ENCODE measurements around the gene VSTM4. TPM values are rescaled to one million over a fixed set of nuclear protein-coding genes. Genes with fewer than 3 reads are reported as not detected.

Gene VSTM4
- polyA plus RNA-seq, 1 of the 3 experiments (the other 2 are of a cell fraction), result 0.39 TPM

DNA sequence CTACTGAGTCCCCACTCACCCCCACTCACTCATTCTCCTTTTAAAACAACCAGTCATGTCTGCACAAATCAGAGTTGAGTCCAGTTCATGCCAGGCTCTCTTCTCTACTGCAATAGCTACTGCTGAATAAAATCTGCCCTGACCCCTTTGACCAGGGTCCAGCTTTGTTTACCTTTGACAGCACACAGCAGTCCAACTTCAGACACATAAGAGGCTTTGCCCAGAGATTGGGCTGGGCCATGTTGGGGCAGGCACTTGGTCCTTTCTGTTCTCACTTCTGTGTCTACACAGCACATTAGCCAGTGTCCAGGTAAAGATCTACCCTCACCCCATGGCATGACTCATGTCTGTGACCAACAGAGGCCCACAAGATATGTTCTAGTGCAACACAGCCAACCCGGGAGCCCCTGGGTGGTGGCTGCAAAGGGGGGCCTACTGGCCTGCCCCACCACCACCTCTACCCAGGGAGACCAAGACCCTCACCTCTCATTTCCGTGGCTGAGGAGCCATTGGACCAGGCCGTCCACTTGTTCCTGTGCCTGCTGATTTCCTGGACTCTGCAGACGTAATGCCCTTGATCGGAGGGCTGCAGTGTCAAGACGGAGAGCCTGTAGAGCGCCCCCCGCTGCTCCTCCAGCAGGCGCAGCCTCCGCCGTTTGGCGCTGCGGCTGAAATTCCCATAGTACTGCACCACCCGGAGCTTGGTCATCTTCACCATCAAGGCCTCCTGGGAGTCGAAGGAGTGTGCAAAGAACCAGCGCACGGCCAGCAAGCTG is 8.0 kb downstream of the VSTM4 start:
- Histone ChIP-seq H3K79me2 (ENCODE audit: insufficient read depth) (no peaks in the 10 kb centered on the region), H3K36me3 (replicated peaks in 1 of 2; ENCODE audit: control insufficient read depth in 1 of 2, insufficient read depth in 2 of 2, low read length in 1 of 2) (no peaks in the 10 kb centered on the region), H3K9ac (no peak overlapping the region), H3K4me3 (ENCODE audit: low read depth in 2 of 2, low read length in 1 of 2) (no peak overlapping the region), H3K9me3 (no peaks in the 10 kb centered on the region), H3F3A (replicated peaks; ENCODE audit: insufficient read depth) (no peaks in the 10 kb centered on the region), H2AFZ (ENCODE audit: low read depth) (no peak overlapping the region), H3K4me1 (ENCODE audit: control insufficient read depth in 1 of 2, insufficient read depth in 2 of 2, low read depth in 1 of 2, low read length in 1 of 2) (peaks cover 0 to 26% of the 10 kb centered on the region in 2 experiments; a peak in 1 of 4 replicates), H4K20me1 (ENCODE audit: insufficient read depth) (no peaks in the 10 kb centered on the region), H3K27me3 (ENCODE audit: insufficient read depth) (no peaks in the 10 kb centered on the region), H3K27ac (ENCODE audit: low read depth in 2 of 2, low read length in 1 of 2) (no peak overlapping the region), H3K9me2 (no peaks in the 10 kb centered on the region), H3K4me2 (no peak overlapping the region)
- no peak for DNase-seq
- CTCF ChIA-PET, result no interaction called here
- POLR2A ChIA-PET, result no interaction called here
- TF ChIP-seq EZH2phosphoT487 (IDR thresholded peaks at IDR 0.05; ENCODE audit: borderline replicate concordance, low read depth), result no peak
- WGBS (ENCODE audit: low lambda C conversion rate), result 88% methylated on average over 12 of the region's 17 CpGs

DNA sequence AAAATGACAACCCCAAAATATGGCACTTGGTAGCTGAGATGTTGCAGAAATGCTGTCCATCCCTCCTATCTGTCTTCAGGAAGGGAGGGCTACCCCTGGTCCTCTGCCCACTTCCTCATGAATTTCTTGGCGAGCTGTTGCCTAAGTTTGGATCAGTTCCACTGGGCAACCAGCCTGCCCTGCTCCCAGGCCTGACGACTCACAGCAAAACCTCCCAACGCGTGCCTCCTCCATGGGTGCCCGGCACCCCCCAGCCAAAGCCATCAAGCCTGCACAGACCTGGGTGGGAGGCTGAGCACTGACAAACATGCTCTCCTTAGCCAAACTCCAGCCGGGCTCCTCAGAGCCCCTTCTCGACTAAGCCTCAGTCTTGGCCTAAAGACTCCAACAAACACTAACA is 8.9 kb downstream of the VSTM4 start:
- no peak overlapping the region for H3K27ac ChIP-seq (ENCODE audit: low read depth in 2 of 2, low read length in 1 of 2)
- peaks cover 0 to 26% of the 10 kb centered on the region in 2 experiments; a peak in 1 of 4 replicates for H3K4me1 ChIP-seq (ENCODE audit: control insufficient read depth in 1 of 2, insufficient read depth in 2 of 2, low read depth in 1 of 2, low read length in 1 of 2)
- CTCF ChIA-PET, result interaction anchor here (0.9 kb wide), 1 partner anchor 125 kb away, joined by 3 read pairs; no protein-coding TSS in a partner anchor
- no peaks in the 10 kb centered on the region for H3K9me3 ChIP-seq
- no peaks in the 10 kb centered on the region for H3K79me2 ChIP-seq (ENCODE audit: insufficient read depth)
- H3K27me3 ChIP-seq (ENCODE audit: insufficient read depth), result no peaks in the 10 kb centered on the region
- H3K36me3 ChIP-seq (replicated peaks in 1 of 2; ENCODE audit: control insufficient read depth in 1 of 2, insufficient read depth in 2 of 2, low read length in 1 of 2), result no peaks in the 10 kb centered on the region
- no peak overlapping the region for H3K4me2 ChIP-seq
- TF ChIP-seq GABPA (IDR thresholded peaks at IDR 0.05; ENCODE audit: low read depth) (no peak), POLR2AphosphoS5 (IDR thresholded peaks at IDR 0.05; ENCODE audit: low read depth, low read length) (no peak), EP300 (IDR thresholded peaks at IDR 0.05; ENCODE audit: borderline replicate concordance in 1 of 2, low read depth in 1 of 2, low read length in 1 of 2) (no peak), RFX5 (IDR thresholded peaks at IDR 0.05; ENCODE audit: low read length) (no peak), GATA2 (CRISPR knock-in tag; IDR thresholded peaks at IDR 0.05) (no peak), ELF1 (IDR thresholded peaks at IDR 0.05) (no peak), NFIC (IDR thresholded peaks at IDR 0.05; ENCODE audit: borderline replicate concordance) (no peak)
- TF ChIP-seq, protein P1, sequence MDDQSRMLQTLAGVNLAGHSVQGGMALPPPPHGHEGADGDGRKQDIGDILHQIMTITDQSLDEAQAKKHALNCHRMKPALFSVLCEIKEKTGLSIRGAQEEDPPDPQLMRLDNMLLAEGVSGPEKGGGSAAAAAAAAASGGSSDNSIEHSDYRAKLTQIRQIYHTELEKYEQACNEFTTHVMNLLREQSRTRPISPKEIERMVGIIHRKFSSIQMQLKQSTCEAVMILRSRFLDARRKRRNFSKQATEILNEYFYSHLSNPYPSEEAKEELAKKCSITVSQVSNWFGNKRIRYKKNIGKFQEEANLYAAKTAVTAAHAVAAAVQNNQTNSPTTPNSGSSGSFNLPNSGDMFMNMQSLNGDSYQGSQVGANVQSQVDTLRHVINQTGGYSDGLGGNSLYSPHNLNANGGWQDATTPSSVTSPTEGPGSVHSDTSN (IDR thresholded peaks at IDR 0.05), result no peak
- no peaks in the 10 kb centered on the region for H3K9me2 ChIP-seq
- no peak overlapping the region for H3K9ac ChIP-seq
- H3K4me3 ChIP-seq (ENCODE audit: low read depth in 2 of 2, low read length in 1 of 2), result no peak overlapping the region
- POLR2A ChIA-PET, result no interaction called here
- WGBS (ENCODE audit: low lambda C conversion rate), result 53% methylated on average over 4 of the region's 7 CpGs
- H4K20me1 ChIP-seq (ENCODE audit: insufficient read depth), result no peaks in the 10 kb centered on the region
- no peak for DNase-seq
- H2AFZ ChIP-seq (ENCODE audit: low read depth), result no peak overlapping the region
- no peaks in the 10 kb centered on the region for H3F3A ChIP-seq (replicated peaks; ENCODE audit: insufficient read depth)

DNA sequence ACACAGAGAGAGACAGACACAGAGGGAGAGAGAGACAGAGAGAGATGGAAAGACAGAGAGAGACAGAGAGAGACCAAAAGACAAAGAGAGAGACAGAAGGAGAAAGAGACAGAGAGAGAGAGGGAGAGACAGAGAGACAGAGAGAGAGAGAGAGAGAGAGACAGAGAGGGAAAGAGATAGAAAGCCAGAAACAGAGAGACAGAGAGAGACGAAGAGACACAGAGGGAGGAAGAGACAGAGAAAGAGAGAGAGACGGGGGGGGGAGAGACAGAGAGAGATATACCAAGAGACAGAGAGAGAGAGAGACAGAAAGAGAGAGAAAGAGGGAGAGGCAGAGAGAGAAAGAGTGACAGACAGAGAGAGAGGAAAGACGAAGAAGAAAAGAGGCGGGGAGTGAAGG is 10.2 kb downstream of the VSTM4 start:
- Histone ChIP-seq H3K27ac (ENCODE audit: low read depth in 2 of 2, low read length in 1 of 2) (no peak overlapping the region), H4K20me1 (ENCODE audit: insufficient read depth) (no peaks in the 10 kb centered on the region), H3F3A (replicated peaks; ENCODE audit: insufficient read depth) (no peaks in the 10 kb centered on the region), H2AFZ (ENCODE audit: low read depth) (no peak overlapping the region), H3K4me1 (ENCODE audit: control insufficient read depth in 1 of 2, insufficient read depth in 2 of 2, low read depth in 1 of 2, low read length in 1 of 2) (peaks cover 0 to 15% of the 10 kb centered on the region in 2 experiments; a peak in 1 of 4 replicates), H3K27me3 (ENCODE audit: insufficient read depth) (no peaks in the 10 kb centered on the region), H3K9me2 (no peaks in the 10 kb centered on the region), H3K36me3 (replicated peaks in 1 of 2; ENCODE audit: control insufficient read depth in 1 of 2, insufficient read depth in 2 of 2, low read length in 1 of 2) (no peaks in the 10 kb centered on the region), H3K79me2 (ENCODE audit: insufficient read depth) (no peaks in the 10 kb centered on the region), H3K4me2 (no peak overlapping the region), H3K4me3 (ENCODE audit: low read depth in 2 of 2, low read length in 1 of 2) (no peak overlapping the region), H3K9me3 (no peaks in the 10 kb centered on the region), H3K9ac (no peak overlapping the region)
- DNase-seq, result no peak
- CTCF ChIA-PET, result no interaction called here
- 41% methylated on average over 4 of the region's 4 CpGs for WGBS (ENCODE audit: low lambda C conversion rate)
- POLR2A ChIA-PET, result no interaction called here
- no peak for TF ChIP-seq TAF1 (IDR thresholded peaks at IDR 0.05; ENCODE audit: borderline replicate concordance, low read depth, low read length)
- TF ChIP-seq ELF1 (IDR thresholded peaks at IDR 0.05), result no peak
- no peak for TF ChIP-seq SMC3 (IDR thresholded peaks at IDR 0.05; ENCODE audit: low read depth, low read length)
- no peak for TF ChIP-seq POLR2AphosphoS5 (IDR thresholded peaks at IDR 0.05; ENCODE audit: low read depth, low read length)
- TF ChIP-seq, protein P2, sequence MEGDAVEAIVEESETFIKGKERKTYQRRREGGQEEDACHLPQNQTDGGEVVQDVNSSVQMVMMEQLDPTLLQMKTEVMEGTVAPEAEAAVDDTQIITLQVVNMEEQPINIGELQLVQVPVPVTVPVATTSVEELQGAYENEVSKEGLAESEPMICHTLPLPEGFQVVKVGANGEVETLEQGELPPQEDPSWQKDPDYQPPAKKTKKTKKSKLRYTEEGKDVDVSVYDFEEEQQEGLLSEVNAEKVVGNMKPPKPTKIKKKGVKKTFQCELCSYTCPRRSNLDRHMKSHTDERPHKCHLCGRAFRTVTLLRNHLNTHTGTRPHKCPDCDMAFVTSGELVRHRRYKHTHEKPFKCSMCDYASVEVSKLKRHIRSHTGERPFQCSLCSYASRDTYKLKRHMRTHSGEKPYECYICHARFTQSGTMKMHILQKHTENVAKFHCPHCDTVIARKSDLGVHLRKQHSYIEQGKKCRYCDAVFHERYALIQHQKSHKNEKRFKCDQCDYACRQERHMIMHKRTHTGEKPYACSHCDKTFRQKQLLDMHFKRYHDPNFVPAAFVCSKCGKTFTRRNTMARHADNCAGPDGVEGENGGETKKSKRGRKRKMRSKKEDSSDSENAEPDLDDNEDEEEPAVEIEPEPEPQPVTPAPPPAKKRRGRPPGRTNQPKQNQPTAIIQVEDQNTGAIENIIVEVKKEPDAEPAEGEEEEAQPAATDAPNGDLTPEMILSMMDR (IDR thresholded peaks at IDR 0.05), result no peak
- no peak for TF ChIP-seq YY1 (IDR thresholded peaks at IDR 0.05; ENCODE audit: low read depth)
- TF ChIP-seq TCF12 (IDR thresholded peaks at IDR 0.05), result no peak
- TF ChIP-seq, protein P3, sequence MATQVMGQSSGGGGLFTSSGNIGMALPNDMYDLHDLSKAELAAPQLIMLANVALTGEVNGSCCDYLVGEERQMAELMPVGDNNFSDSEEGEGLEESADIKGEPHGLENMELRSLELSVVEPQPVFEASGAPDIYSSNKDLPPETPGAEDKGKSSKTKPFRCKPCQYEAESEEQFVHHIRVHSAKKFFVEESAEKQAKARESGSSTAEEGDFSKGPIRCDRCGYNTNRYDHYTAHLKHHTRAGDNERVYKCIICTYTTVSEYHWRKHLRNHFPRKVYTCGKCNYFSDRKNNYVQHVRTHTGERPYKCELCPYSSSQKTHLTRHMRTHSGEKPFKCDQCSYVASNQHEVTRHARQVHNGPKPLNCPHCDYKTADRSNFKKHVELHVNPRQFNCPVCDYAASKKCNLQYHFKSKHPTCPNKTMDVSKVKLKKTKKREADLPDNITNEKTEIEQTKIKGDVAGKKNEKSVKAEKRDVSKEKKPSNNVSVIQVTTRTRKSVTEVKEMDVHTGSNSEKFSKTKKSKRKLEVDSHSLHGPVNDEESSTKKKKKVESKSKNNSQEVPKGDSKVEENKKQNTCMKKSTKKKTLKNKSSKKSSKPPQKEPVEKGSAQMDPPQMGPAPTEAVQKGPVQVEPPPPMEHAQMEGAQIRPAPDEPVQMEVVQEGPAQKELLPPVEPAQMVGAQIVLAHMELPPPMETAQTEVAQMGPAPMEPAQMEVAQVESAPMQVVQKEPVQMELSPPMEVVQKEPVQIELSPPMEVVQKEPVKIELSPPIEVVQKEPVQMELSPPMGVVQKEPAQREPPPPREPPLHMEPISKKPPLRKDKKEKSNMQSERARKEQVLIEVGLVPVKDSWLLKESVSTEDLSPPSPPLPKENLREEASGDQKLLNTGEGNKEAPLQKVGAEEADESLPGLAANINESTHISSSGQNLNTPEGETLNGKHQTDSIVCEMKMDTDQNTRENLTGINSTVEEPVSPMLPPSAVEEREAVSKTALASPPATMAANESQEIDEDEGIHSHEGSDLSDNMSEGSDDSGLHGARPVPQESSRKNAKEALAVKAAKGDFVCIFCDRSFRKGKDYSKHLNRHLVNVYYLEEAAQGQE (IDR thresholded peaks at IDR 0.05; ENCODE audit: low read depth, low read length), result no peak
- no peak for TF ChIP-seq JUND (IDR thresholded peaks at IDR 0.05)
- no peak for TF ChIP-seq GABPA (IDR thresholded peaks at IDR 0.05; ENCODE audit: low read depth)
